Ovary (tissue), 9 donors: Measurements from ENCODE around the gene CYFIP1. TPM values are rescaled to one million over a fixed set of nuclear protein-coding genes. Genes with fewer than 3 reads are reported as not detected.

ENCODE experiments used
- DNase-seq, 5 donors: peaks; one replicate each; pipeline ENCODE4 v3.0.0-alpha.2; 2019 to 2020
- H3K27ac ChIP-seq, 2 donors: fragments of 200-600 bp; one replicate each; pipeline versions ENCODE4 v1.5.1 to v1.8.0; 2019 to 2022
- H3K27me3 ChIP-seq: fragments of 200-600 bp; one replicate; pipeline ENCODE4 v1.8.0; 2022
- H3K36me3 ChIP-seq: fragments of 200-600 bp; sonication (generic); one replicate; pipeline ENCODE4 v1.5.1; 2019
- H3K4me1 ChIP-seq: one replicate; pipeline ENCODE4 v1.8.1; 2013; ENCODE audit warnings: mild to moderate bottlenecking, moderate library complexity; ENCODE audit not compliant: insufficient read depth
- H3K4me3 ChIP-seq: fragments of 200-600 bp; sonication (generic); one replicate; pipeline ENCODE4 v1.5.1; 2017
- H3K9me3 ChIP-seq, 2 donors: fragments of 200-600 bp in 1 of 2; sonication (generic) in 1 of 2; one replicate each; pipeline versions ENCODE4 v1.5.1 to v1.8.1; 2013 to 2019; ENCODE audit warnings: mild to moderate bottlenecking in 1 of 2, moderate library complexity in 1 of 2
- EP300 ChIP-seq: sonication (generic); formaldehyde crosslinking; IDR thresholded peaks from one replicate; pipeline ENCODE4 v1.6.1; 2017; ENCODE audit warnings: antibody characterized with exemption
- POLR2A ChIP-seq: fragments of 450-650 bp; IDR thresholded peaks from one replicate; pipeline ENCODE4 v1.6.1; 2017; ENCODE audit warnings: antibody characterized with exemption, mild to moderate bottlenecking, moderate library complexity
- WGBS, 3 donors: extraction: QIAGEN DNeasy Blood & Tissue Kit in 1 of 3; methylation state at CpG; one replicate each; pipeline versions ENCODE4 v1.1.5 to v1.1.7; 2013 to 2017; 5-methylcytosine and 5-hydroxymethylcytosine counted together
- intact Hi-C, 4 donors: fragments of 100-400 bp; cut with DNase I; formaldehyde crosslinking; loops; one replicate each; pipeline versions ENCODE4 v1.11.0 to v1.15.1; 2022 to 2023
- polyA plus RNA-seq, 2 donors: library from polyadenylated mRNA; stranded (reverse); fragments of 200-250 nt in 1 of 2; fragments of 350-450 nt in 1 of 2; fragmentation: Illumina TruSeq in 1 of 2; extraction: RNeasy Lipid Tissue Mini Kit (QIAGEN cat#74804) in 1 of 2; gene quantifications; one replicate each; pipeline ENCODE4 v1.2.3, GENCODE V29; 2013 to 2014
- total RNA-seq, 7 donors: library from RNA; depleted of rRNA in 2 of 7; stranded (reverse); fragments of >200 nt in 2 of 7; fragmentation: NEBNext Ultra II Directional in 3 of 7; extraction: Animal tissue kit (Norgen Biotek cat#: 25700) in 3 of 7; gene quantifications; one replicate each; pipeline versions ENCODE4 v1.1.0 to v1.2.4, GENCODE V29; 2016 to 2023
- TF ChIP-seq, protein P1 (sequence below), 3 donors: fragments of 450-650 bp in 2 of 3; fragments of 200-600 bp in 1 of 3; IDR thresholded peaks; one replicate each; pipeline versions ENCODE4 v1.5.1 to v1.8.0; 2016 to 2022; ENCODE audit warnings: antibody characterized with exemption in 3 of 3, mild to moderate bottlenecking in 1 of 3
- donor health status: DM: no; HTN: no; CAD: no; lungs with moderate emphysema.
- donor health status: DM: no; HTN: no; CAD: no.
- donor health status: Bipolar disorder and iron deficiency.
- donor health status: DM: yes; HTN: yes; CAD: no.
- donor health status: DM: no; HTN: no; CAD: no.
- donor health status: DM: yes; HTN: yes; CAD: no.

The CYFIP1 gene
- total and polyA plus RNA-seq, 9 donors, result 35.8 to 96.2 (median 77.1) TPM

DNA sequence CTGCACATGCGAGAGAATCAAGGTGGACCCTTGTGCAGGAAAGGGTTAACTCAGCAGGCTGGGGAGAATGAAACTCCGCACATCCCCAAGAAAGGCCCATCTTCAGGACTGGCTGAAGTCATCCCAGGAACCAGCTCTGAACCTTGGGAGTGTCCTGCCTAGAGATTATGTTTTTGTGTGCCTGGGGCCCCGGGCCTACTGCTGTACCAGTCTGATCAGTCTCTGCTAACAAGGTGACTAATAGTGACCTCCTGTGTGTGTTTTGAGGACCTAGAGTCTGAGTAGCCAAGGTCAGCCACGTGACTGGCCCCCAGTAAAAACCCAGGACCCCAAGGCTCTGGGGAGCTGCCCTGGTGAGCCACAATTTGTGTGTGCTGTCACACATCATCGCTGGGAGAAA, 58.2 kb downstream of the CYFIP1 start:
- 84 to 90% (median 87%) methylated on average over 5 of the region's 5 CpGs for WGBS, 3 donors
- Histone ChIP-seq H3K27me3 (no peaks in the 10 kb centered on the region), H3K9me3 (no peaks in the 10 kb centered on the region), H3K27ac (no peak overlapping the region), H3K4me3 (no peak overlapping the region), H3K36me3 (no peaks in the 10 kb centered on the region), H3K4me1 (no peaks in the 10 kb centered on the region)
- no peak for DNase-seq
- intact Hi-C loops, result no loop called here
- TF ChIP-seq EP300 (no peak), POLR2A (no peak)
- TF ChIP-seq, protein P1, sequence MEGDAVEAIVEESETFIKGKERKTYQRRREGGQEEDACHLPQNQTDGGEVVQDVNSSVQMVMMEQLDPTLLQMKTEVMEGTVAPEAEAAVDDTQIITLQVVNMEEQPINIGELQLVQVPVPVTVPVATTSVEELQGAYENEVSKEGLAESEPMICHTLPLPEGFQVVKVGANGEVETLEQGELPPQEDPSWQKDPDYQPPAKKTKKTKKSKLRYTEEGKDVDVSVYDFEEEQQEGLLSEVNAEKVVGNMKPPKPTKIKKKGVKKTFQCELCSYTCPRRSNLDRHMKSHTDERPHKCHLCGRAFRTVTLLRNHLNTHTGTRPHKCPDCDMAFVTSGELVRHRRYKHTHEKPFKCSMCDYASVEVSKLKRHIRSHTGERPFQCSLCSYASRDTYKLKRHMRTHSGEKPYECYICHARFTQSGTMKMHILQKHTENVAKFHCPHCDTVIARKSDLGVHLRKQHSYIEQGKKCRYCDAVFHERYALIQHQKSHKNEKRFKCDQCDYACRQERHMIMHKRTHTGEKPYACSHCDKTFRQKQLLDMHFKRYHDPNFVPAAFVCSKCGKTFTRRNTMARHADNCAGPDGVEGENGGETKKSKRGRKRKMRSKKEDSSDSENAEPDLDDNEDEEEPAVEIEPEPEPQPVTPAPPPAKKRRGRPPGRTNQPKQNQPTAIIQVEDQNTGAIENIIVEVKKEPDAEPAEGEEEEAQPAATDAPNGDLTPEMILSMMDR (IDR thresholded peaks at IDR 0.05), result no peak

DNA sequence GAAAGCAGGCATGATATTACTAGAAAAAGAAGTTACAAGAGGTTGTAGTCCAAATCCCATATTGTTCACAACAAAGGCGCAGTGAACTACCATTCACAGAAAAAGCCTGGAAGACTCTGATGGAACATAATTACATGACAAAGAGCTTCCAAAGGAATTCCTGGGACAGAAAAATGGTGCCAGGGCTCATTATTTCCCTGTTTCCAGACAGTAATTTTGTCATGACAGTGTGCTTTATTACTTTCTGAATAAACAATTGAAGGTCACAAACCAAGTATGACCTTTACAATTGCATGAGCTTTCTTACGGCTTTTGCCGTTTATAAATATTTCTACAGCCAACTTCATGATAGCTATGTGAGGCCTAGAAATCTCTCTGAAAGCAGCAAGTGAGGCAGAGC, 61.0 kb downstream of the CYFIP1 start:
- 49 to 52% (median 50%) methylated on average over 3 of the region's 3 CpGs for WGBS, 3 donors
- Histone ChIP-seq H3K4me3 (no peak overlapping the region), H3K27me3 (no peaks in the 10 kb centered on the region), H3K27ac (no peak overlapping the region), H3K9me3 (no peaks in the 10 kb centered on the region), H3K4me1 (no peaks in the 10 kb centered on the region), H3K36me3 (no peaks in the 10 kb centered on the region)
- intact Hi-C loops, result no loop called here
- TF ChIP-seq POLR2A (no peak), EP300 (no peak)
- TF ChIP-seq, protein P1 (IDR thresholded peaks at IDR 0.05), result no peak
- DNase-seq, result no peak

DNA sequence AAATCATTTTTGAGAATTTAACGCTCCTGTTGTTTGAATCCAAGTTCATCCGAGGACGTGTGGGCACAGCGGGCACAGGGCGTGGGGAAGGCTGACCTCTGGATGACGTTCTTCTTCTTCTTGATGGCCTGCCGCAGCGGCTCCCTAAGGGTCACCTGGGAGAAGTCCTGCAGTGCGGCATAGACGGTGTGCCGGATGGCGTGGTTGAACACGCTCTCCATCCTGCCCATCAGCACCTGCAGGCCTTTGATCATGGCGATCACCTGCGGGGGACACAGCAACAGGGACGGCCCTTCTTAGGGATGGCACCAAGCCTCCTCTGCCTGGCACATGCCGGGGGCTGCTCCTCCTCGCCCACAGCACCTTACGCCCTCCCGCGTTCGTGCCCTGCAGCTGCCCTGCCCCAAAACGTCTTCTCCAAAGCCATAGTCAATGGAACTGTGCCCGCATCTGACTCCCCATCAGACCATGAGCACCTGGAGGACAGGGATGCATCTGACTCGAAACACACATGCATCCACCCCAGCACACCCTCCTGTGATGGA, 61.5 kb downstream of the CYFIP1 start:
- H3K4me1 ChIP-seq, result no peaks in the 10 kb centered on the region
- WGBS, 3 donors, result 94 to 95% (median 95%) methylated on average over 25 of the region's 25 CpGs
- no peaks in the 10 kb centered on the region for H3K9me3 ChIP-seq
- TF ChIP-seq POLR2A (no peak), EP300 (no peak)
- TF ChIP-seq, protein P1 (IDR thresholded peaks at IDR 0.05), result no peak
- H3K4me3 ChIP-seq, result no peak overlapping the region
- DNase-seq, result no peak
- H3K27ac ChIP-seq, result no peak overlapping the region
- H3K36me3 ChIP-seq, result no peaks in the 10 kb centered on the region
- H3K27me3 ChIP-seq, result no peaks in the 10 kb centered on the region
- intact Hi-C loops, result no loop called here

DNA sequence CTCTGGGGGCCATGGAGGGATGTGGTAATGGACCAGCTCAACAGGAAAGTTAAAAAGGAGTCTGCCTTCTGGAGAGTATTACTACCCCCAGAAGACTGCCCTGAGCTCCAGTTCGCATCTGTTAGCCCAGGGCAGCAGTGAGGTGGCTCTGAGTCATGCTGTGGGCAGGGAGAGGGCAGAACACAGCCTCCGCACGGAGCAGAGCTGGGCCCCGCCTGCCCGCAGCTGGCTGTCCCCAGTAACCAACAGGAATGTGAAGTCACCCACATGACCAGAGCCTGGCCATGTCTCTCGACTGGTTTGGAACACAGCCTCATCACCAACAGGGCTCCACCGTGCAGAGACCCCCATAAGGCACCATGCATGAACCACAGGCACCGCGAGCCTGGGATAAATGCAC, 62.1 kb downstream of the CYFIP1 start:
- Histone ChIP-seq H3K4me3 (no peak overlapping the region), H3K27ac (no peak overlapping the region), H3K4me1 (no peaks in the 10 kb centered on the region), H3K27me3 (no peaks in the 10 kb centered on the region), H3K36me3 (no peaks in the 10 kb centered on the region), H3K9me3 (no peaks in the 10 kb centered on the region)
- TF ChIP-seq POLR2A (no peak), EP300 (no peak)
- TF ChIP-seq, protein P1 (IDR thresholded peaks at IDR 0.05), result no peak
- 93 to 97% (median 96%) methylated on average over 9 of the region's 9 CpGs for WGBS, 3 donors
- intact Hi-C loops, result no loop called here
- no peak for DNase-seq
